ENCODE data around the gene B3GALT4.

The B3GALT4 gene

DNA sequence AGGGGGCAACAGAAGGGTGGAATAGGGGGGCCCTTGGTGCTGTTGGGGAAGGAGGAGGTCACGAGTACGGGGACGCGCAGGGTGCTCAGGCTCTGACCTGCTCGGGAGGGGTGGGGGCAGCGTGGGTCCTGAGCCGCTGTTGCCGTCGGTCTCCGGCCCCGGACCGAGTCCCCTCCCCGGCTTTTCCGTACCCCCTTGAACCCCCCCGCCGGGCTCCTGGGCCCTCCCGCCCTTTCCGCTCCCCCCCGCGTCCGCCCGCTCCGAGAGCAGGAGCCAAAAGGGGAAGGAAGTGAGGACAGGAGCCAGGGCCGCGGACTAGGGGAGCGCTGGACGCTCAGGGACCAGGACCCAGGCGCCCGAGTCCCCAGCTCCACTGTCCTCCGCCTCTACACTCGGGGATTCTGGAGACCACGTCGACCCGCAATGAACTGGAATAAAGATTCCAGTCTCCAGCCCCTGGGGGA, 21.9 kb downstream of the B3GALT4 start, which contains the start of gene RGL2:
Gene RGL2 (minus strand): TSS at position 170 of the 464 bp plus-strand sequence. CDS start 332 bp downstream, outside the sequence.
- TF ChIP-seq, protein P1, sequence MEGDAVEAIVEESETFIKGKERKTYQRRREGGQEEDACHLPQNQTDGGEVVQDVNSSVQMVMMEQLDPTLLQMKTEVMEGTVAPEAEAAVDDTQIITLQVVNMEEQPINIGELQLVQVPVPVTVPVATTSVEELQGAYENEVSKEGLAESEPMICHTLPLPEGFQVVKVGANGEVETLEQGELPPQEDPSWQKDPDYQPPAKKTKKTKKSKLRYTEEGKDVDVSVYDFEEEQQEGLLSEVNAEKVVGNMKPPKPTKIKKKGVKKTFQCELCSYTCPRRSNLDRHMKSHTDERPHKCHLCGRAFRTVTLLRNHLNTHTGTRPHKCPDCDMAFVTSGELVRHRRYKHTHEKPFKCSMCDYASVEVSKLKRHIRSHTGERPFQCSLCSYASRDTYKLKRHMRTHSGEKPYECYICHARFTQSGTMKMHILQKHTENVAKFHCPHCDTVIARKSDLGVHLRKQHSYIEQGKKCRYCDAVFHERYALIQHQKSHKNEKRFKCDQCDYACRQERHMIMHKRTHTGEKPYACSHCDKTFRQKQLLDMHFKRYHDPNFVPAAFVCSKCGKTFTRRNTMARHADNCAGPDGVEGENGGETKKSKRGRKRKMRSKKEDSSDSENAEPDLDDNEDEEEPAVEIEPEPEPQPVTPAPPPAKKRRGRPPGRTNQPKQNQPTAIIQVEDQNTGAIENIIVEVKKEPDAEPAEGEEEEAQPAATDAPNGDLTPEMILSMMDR (IDR thresholded peaks at IDR 0.05; ENCODE audit: control insufficient read depth, extremely low read depth, insufficient read depth) = no peak
- peak within 1 kb of the TSS; percentile 91 for H3K4me3 ChIP-seq (ENCODE audit: low read depth, low read length)
- no peak for DNase-seq (ENCODE audit: low read depth)

DNA sequence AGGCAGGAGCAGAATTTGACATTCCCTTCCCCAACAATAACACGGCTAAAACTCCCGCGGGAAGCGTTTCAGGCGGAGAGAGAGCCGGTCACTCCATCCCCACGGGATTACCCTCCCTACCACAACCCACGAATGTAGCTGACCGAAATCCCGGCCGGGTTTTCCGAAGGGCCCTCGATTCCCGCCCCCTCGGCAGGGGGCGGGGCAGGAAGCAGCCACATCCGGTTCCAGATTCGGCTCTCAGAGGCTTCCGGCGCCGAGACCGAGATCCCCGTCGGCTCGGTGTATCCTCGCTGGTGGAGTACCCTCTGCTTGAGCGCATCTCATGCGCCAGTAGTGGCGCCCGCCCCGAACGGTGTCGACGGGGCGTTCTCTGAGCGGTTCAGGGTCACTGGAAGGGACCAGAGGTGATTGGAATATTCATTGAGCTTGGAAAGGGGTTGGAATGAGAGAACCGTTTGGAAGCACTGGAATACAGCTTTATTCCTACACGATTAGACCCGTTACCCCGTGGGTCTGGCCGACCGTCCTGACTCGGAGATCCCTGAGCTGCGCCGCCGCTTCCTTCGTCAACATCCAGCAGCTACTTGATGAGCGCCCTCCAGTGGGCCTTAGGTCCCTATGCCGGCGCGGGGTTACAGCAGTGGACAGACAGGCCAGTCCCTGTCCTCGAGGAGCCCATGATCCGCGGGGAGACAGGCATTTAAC, 22.5 kb downstream of the B3GALT4 start:
- no peak for DNase-seq (ENCODE audit: low read depth)
- TF ChIP-seq, protein P1 (IDR thresholded peaks at IDR 0.05; ENCODE audit: control insufficient read depth, extremely low read depth, insufficient read depth) = peak; percentile 80
- H3K4me3 ChIP-seq (ENCODE audit: low read depth, low read length) = peak overlapping the region; percentile 91

DNA sequence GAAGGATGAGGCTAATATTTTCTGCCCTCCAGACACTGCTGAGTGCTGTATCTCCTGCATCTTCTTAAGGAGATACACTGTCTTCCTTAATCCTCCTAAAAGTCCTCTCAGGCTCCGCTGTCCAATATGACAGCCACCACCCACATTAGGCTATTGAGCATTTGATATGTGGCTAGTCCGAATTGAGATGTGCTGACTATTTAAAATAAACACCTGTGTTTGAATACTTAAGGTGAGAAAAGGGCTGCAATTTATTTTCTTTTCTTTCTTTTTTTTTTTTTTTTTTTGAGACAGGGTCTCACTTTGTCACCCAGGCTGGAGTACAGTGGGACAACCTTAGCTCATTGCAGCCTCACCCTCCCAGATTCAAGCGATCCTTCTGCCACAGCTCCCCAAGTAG, 25.0 kb downstream of the B3GALT4 start:
- no peak for DNase-seq (ENCODE audit: low read depth)
- H3K4me3 ChIP-seq (ENCODE audit: low read depth, low read length) = no peak overlapping the region
- TF ChIP-seq, protein P1 (IDR thresholded peaks at IDR 0.05; ENCODE audit: control insufficient read depth, extremely low read depth, insufficient read depth) = no peak

DNA sequence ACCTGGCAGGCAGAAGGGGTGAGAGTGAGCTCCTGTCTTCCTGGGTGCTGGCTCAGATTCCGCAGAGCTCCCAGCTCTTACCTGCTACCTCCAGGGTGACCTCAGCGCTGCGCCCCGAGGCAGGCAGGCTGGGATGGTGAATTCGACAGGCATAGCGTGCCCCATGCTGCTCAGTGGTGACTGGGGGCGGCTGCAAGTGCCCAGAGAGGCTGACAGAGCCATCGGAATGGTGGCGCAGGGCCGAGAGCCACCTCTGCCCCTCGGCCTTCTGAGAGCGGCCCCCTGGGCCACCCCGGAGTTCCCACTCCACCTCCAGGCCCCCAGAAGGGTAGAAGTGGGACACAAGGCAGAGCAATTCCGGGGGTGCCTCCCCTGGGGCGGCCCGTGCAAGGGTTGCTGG, 27.3 kb downstream of the B3GALT4 start:
- DNase-seq (ENCODE audit: low read depth) = no peak
- TF ChIP-seq, protein P1 (IDR thresholded peaks at IDR 0.05; ENCODE audit: control insufficient read depth, extremely low read depth, insufficient read depth) = no peak

DNA sequence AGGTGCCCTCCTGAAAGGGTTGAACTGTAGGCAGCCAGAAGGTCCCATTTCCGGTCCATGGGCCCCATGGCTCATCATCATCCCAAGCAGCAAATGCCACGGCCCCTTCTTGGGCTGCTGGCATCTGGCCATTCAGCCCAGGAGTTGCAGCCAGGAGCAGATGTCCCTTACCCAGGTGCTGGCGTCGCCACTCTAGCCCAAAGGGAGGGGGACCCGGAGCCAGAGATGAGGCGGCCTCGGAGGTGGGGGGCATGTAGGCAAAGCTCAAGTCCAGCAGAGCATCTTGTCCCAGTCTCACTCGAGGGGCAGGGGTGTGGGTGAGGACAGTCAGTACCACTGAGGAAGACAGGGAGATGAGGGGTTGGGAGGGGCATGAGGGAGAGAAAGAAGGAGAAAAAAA, 28.1 kb downstream of the B3GALT4 start:
- DNase-seq (ENCODE audit: low read depth) = no peak
- TF ChIP-seq, protein P1 (IDR thresholded peaks at IDR 0.05; ENCODE audit: control insufficient read depth, extremely low read depth, insufficient read depth) = no peak
- H3K4me3 ChIP-seq (ENCODE audit: low read depth, low read length) = no peak overlapping the region

More for the DNA sequence above, 27.3 kb downstream of the B3GALT4 start:
- H3K4me3 ChIP-seq (ENCODE audit: low read depth, low read length) = no peak overlapping the region

DNA sequence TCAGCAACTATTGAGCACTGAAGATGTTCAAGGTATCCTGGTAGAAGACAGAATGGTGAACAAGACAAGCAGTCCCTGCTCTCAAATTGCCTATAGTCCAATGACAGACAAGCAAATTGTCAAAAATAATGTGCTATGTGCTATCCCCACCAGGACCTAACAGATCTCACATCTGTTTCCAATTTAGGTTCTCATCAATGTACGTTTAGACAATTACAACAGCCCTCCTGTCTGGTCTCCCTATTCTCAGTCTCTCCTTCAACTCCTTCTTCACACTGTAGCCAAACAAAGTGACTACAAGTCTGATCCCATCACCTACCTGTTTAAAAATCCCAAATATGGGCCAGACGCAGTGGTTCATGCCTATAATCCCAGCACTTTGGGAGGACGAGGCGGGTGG, 29.4 kb downstream of the B3GALT4 start:
- TF ChIP-seq, protein P1 (IDR thresholded peaks at IDR 0.05; ENCODE audit: control insufficient read depth, extremely low read depth, insufficient read depth) = no peak
- no peak overlapping the region for H3K4me3 ChIP-seq (ENCODE audit: low read depth, low read length)
- DNase-seq (ENCODE audit: low read depth) = no peak
